GM18498 (cell line): ENCODE measurements around the gene ARHGEF26.

Source experiments
- ATAC-seq: cut with Tn5 transposase; IDR thresholded peaks from one replicate; pipeline ENCODE4 v1.9.1; 2021; ENCODE audit warnings: mild to moderate bottlenecking, moderate library complexity; ENCODE audit not compliant: unreplicated experiment

The ARHGEF26 gene

DNA sequence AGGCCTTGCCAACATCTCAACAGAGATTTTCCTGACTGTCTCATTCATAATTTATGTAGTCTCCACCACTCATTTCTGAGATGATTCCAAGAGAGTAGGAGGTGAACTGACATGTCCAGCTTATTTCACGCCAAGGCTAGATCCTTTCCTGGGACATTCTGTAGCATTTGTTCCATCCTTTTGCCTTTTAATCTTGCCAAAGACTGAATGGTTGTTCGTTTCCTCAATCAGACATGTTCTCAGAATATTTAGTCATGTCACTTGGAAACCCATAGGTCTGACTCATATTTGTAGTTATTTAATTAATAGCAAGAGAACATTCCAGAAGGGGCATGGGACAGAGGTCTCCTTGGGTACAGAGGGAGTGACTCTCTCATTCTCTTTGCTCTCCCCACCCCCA is 122.2 kb downstream of the ARHGEF26 start:
- ATAC-seq, result no peak

DNA sequence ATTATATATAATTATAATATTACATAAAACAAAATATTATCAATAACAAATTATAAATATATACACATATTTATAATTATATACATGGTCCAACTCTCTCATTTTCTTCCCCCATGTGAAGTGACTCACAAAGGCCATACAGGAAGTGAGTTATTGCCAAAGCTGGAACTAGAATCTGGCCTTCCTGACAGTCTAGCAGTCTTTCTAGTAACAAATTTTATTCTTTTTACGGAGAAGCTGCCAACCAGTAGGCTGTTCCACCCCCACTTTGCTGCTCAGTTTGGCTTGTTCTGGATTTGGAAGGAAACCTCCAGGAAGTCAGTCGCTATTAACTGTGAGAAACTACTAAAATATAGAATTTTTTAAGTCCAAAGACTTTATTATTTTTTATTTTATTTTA is 123.5 kb downstream of the ARHGEF26 start:
- no peak for ATAC-seq

DNA sequence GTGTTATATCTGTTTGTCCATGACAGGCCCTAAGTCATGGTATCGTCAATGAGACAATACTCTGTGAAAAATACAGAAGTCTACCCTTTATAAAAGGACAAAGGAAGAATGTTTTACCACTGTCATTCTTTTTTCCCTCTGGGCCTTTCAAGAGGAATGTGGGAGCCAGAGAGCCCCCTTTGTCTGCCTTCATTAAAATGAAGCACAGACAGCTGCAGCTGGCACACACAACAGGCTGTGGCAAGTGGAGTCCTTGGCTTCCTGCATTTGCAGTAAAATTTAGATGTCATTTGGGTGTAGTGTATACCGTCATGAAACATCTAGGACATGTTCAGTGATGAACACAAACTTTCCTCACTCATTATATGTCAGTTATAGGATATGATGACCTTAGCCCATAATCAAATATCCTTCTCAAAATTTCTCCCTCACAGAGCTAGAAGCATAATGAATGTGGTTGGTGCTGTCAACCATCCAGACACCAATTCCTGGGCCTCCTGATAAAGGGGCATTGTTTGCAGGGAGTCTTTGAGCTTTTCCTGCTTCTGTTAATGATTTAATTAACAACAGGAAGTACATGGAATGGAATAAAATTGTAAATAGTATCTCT is 126.7 kb downstream of the ARHGEF26 start:
- no peak for ATAC-seq

DNA sequence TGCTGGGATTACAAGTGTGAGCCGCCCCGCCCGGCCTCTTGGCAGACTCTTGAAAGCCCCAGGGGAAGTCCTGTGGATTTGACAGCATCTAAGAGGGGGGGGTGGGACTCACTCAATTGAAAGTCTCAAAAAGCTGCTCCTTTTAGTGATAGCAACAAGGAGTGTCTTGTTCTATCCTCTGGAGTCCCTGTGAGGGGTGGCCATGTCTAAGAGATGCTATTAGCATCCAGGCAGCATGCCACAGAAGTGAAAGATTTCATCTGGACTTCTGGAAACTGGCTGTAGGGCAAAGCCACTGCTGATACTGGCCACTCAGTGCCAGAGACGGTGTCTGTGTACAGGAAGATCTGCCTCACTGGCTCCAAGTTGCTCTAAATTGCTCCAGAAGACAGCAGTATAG is 129.1 kb downstream of the ARHGEF26 start:
- no peak for ATAC-seq

DNA sequence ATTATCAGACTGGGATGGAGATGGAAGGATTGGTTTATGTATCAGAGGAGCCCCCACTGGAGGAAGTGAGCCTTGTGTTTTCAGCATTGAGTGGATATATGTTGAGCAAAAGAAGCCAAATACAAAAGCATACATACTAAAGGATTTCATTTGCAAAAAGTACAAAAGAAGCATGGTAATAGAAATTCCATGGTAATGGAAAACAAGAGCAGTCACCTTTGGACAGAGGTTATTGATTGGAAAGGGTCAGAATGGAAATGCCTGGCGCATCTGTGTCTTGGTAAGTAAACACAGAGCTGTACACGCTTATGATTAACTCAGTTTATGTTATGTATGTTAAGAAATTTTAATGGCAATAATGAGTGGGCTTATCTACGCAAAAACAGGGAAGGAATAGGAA is 130.4 kb downstream of the ARHGEF26 start:
- ATAC-seq, result no peak

DNA sequence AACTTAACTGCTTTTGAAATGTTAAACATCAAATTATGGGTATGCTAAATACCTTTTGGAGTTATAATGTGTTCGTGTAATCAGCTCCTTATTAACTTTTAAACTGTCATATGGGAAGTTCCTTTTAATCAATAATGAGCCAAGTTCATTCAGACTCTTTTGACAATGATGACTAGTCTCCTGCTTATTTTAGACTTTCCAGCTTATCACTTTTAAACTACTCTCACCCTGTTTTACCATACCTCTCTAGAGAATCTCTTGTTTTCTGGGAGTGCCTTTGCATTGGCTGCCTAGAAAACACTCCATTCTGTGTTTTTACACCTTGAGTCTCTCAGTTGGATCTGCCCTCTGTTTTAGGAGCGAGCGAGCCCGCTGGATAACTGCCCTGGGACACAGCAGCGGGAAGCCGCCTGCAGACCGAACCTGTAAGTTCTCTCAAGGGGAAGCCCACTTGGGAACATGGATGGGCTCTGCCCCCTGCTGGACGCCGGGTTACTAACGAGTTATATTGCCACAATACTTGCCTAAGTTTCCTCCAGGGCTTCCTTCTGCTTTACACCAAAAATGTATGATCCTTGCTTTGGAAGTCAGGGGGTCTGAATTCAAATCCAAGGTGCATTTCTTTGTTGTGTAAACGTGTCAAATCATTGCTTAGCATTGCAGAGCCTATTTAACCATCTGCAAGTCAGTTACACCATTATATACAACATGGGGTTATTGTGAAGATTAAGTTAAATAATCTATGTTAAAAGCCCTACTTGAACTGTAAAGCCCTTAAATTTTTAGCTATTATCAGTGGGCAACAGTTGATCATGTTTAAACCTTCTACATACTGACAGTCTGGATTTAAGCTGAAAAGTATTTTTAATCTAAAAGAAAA is 131.8 kb downstream of the ARHGEF26 start:
- ATAC-seq, result peak; percentile 89

DNA sequence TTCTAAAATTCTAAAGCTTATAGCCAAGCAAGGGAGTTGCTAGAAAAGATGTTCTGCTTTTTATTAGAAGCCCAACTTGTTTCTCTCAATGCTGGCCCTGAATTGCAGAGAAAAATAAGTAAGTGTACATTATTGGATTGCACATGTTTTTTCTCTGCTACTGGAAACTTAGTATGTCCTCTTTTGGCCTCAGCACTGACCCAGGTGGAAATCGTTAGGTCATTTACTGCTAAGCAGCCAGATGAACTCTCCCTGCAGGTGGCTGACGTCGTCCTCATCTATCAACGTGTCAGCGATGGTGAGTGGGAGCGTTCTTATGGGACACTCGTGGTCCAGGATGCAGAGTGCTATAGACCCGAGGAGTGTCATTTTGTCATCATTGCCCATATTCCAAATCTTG is 133.3 kb downstream of the ARHGEF26 start:
- no peak for ATAC-seq

DNA sequence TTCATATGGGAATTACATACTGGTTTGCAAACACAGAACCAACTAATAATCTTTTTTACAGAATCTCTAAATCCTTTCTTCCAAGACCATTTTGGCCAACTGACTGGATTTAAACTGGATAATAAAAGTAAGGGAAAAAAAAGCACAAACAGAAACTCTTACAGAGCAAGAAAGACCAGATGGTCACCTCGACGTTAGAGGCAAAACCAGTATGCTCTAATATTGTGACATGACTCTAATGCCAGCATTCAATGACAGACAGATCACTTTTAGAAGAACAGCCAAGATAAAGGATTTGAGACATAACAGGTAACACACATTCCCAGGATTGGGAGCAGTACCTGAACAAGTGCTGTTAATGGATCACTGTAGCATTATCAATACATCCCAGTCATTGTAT is 152.2 kb downstream of the ARHGEF26 start:
- no peak for ATAC-seq

DNA sequence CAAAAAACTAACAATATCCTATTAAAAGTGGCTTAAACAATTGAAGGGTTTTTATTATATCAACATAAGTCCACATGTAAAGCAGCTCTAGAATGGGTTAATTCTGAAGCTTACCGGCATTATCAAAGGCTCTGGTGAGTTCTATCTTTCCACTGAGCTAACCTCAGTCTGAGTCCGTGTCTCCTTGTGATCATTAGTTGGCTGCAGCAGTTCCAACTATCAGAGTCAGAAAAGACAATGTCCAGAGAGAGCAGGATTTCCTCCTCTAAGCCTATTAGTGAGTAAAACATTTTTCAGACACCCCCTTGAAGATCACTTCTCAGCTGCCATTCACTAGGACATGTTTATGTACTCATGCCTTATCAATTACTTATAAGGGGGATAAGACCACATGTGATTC is 153.2 kb downstream of the ARHGEF26 start:
- no peak for ATAC-seq

DNA sequence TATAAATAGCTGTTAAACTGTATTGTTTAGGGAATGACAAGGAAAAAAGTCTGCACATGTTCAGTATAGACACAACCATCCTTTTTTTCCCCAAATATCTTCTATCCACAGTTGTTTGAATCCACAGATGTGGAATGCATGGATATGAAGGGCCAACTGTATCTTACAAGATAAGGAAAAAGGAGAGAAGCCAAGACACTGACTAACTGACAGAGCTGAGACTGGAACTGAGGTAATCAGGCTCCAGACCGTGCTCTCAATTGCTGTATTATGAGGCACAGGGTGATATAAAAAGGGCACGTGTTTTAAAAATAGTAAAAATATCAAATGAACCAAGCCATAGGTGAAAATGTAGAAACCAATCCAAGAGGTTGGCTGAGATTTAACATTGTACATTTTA is 154.1 kb downstream of the ARHGEF26 start:
- no peak for ATAC-seq

DNA sequence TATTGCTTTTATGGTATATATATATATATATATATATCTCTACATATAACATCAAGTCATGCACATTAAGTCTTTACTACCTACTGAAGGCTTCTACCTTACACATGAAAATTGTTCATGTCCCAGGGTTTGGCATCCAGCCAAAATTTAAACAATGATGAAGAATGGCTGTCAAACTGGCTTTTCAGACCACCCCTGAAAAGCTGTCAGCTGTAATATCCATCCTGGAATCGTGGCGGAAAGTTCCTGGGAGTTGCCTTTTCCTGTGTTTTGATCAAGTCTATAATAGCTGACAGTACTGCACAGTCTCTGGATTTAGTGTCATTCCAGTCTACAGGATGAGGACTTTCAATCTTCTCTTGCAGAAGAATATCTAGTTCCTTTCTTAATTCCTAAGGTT is 154.8 kb downstream of the ARHGEF26 start:
- no peak for ATAC-seq

DNA sequence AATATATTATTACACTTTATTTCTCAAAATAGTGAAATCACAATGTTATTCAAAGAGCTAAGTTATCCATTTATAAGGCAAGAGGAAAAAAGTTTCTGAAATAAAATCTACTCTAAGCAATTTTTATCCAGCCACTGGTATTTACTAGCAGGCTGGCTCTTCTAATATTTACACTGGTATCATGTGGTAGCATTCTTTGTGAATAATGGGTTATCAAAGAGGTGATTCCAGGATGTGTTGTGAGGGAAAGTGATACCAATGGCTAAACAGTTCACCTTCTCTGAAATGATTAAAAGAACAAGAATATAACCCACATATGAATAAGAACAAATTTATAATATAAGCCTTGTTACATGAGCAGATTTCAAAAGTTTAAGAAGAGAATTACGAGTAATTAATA is 159.0 kb downstream of the ARHGEF26 start:
- ATAC-seq, result no peak

DNA sequence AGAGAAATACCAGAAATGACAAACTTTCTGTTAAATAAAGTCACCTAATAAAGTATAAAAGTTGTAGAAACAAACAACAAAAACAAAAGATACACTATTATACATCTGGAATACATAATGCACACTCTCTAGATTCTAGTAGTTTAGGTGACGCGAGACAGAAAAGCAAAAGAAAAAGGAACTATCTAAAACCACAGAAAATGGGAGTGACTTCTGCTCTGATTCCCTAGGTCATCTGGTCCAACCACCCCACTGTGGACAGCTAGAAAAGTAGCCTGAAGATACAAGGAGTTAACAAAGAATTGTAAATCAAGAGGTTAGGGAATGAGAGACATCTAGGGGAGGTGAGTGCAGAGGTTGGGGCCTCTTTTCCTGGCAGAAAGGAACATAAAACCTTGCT is 164.0 kb downstream of the ARHGEF26 start:
- no peak for ATAC-seq

DNA sequence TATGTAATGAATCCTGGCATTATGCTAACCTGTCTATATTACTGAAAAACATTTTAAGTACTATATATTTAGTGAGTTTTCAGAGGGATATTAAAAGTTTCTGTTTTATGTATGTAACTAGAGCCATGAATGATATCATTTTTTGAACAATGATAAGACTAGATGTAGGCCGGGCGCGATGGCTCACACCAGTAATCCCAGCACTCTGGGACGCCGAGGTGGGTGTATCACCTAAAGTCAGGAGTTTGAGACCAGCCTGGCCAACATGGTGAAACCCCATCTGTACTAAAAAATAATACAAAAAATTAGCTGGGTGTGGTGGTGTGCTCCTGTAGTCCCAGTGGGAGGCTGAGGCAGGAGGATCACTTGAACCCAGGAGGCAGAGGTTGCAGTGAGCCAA is 169.0 kb downstream of the ARHGEF26 start:
- no peak for ATAC-seq

DNA sequence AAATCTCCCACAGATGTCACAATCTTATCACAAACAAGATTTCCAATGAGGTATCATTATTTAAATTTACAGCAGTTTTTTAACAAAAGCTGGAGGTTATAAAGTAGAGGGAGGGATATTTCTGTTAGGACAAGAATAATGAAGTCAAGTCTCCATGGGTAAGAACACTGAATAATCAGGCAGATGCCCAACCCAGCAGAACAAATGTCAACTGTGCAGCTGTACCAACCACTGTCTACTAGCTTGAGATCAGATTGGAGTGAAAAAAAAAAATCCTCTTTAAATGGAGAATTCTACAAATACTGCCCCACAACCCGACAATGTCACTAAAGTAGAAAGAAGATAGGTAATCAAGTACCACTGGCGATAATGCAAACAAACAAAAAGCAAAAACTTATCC is 172.8 kb downstream of the ARHGEF26 start:
- ATAC-seq, result no peak

DNA sequence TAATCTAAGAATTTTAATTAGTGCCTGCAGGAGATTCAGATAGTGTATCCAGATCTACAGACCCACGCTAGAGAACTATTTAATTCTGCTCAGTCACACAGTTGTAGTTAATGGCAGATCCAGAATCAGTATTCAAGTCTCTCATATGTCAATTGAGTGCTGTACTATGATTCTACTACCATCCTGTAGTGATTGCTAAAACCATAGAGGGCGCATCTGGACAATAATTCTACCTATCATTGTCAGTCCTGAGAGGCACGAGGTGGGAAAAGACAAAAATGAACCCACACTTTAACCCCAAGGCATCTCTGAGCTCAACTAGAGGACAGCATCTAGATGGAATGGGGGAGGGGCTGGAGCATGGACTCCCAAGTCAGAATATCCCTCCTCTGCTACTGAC is 180.4 kb downstream of the ARHGEF26 start:
- ATAC-seq, result no peak

DNA sequence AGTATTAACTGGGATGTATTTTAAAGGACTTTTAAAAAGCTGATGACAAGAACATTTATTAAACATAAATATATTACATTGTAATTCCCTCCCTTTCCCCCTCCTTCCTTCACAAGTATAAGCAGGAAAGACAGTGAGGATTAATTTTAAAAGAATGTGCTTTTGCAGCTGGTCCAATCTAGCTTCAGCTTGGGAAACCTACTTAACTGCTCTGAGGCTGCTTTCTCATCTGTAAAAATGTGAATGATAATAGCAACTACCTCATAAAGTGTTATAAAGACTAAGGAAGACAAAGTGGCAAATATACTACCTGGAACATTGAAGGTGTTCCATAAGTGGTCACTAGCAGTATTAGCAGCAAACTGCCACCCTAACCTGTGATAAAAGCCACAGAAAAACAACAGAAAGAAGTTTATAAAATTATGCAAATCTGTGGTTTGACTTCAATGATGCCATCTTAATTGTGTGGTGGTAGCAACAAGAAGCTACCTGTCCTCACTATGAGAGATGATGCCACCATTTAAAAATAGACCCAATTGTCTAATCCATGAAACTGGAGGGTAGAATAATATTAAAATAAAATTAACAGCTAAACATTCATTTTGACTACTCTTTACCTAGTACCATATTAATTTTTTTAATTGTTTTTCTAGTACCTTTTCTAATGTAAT is 183.1 kb downstream of the ARHGEF26 start:
- ATAC-seq, result no peak

DNA sequence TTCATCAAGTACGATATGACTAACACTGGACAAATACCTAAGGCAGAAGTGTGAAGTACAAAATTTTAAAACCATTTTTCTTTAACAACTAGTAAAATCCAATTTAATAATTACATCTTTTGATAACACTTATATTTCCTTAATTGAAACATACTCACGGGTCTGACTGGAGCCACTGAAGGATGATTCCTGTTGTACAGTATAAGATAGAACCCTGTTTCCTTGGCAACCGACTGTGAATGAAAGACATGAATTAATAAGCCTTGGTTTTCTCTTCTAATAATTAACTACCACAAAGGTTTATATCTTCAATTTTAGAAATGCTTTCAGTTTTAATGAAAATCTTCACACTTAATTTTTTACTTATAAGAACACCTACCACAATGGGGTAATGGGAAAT is 183.7 kb downstream of the ARHGEF26 start:
- ATAC-seq, result no peak

DNA sequence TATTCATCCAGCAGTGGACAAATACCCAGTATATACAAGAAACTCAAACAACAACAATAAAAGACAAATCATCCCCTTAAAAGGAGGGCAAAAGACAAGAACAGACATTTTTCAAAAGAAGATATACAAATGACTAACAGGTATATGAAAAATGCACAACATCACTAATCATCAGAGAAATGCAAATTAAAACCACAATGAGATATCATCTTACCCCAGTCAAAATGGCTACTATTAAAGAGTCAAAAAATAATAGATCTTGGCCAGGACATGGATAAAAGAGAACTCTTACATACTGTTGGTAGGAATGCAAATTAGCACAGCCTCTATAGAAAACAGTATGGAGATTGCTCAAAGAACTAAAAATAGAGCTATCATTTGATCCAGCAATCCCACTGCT is 186.2 kb downstream of the ARHGEF26 start:
- no peak for ATAC-seq
